ENCODE data around the gene ENTHD1. TPM values are rescaled to one million over a fixed set of nuclear protein-coding genes. Genes with fewer than 3 reads are reported as not detected.

The ENTHD1 gene
- total RNA-seq, 1 donor from 2014 or later = not detected

DNA sequence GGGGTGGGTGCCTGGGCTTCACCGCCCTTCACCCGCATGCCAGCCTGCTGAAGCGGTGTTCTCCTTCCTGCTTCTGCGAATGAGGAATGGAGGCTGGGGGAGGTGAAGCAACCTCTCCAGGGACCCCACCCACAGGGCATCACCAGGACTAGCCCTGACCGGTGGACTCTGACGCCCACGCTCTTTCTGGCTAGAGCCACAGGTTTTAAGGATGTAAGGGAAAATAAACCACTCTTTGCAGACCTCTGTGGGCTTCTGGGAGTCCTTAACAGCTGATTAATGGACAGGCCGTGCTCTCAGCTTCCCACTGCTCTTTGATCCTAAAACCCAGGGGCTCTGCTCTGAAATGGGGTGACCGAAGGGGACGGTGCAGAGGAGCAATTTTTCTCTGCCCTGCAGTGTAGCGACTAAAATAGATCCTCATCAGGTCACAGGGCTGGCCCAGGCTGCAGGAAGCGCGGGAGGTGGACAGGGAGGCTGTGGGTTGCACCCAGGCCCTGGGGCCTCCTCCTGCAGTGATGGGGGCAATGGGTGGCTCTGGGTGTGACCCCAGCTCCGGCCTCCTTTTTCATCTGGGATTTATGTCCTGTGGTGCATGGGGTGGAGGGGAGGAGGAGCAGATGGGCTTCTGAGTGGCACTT, 195.7 kb downstream of the ENTHD1 start:
- Mint-ChIP-seq H3K4me1 (ENCODE audit: low read depth, unreplicated experiment) (peaks cover 3% of the 10 kb centered on the region), H3K27me3 (ENCODE audit: unreplicated experiment) (peaks cover 2% of the 10 kb centered on the region), H3K9me3 (ENCODE audit: unreplicated experiment) (peaks cover 8% of the 10 kb centered on the region), H3K27ac (ENCODE audit: unreplicated experiment) (no peak overlapping the region), H3K36me3 (ENCODE audit: unreplicated experiment) (no peaks in the 10 kb centered on the region), H3K4me3 (ENCODE audit: unreplicated experiment) (no peak overlapping the region)
- TF ChIP-seq, protein P1, sequence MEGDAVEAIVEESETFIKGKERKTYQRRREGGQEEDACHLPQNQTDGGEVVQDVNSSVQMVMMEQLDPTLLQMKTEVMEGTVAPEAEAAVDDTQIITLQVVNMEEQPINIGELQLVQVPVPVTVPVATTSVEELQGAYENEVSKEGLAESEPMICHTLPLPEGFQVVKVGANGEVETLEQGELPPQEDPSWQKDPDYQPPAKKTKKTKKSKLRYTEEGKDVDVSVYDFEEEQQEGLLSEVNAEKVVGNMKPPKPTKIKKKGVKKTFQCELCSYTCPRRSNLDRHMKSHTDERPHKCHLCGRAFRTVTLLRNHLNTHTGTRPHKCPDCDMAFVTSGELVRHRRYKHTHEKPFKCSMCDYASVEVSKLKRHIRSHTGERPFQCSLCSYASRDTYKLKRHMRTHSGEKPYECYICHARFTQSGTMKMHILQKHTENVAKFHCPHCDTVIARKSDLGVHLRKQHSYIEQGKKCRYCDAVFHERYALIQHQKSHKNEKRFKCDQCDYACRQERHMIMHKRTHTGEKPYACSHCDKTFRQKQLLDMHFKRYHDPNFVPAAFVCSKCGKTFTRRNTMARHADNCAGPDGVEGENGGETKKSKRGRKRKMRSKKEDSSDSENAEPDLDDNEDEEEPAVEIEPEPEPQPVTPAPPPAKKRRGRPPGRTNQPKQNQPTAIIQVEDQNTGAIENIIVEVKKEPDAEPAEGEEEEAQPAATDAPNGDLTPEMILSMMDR (IDR thresholded peaks at IDR 0.05; ENCODE audit: partially characterized antibody, unreplicated experiment) = no peak
- no peak for DNase-seq

DNA sequence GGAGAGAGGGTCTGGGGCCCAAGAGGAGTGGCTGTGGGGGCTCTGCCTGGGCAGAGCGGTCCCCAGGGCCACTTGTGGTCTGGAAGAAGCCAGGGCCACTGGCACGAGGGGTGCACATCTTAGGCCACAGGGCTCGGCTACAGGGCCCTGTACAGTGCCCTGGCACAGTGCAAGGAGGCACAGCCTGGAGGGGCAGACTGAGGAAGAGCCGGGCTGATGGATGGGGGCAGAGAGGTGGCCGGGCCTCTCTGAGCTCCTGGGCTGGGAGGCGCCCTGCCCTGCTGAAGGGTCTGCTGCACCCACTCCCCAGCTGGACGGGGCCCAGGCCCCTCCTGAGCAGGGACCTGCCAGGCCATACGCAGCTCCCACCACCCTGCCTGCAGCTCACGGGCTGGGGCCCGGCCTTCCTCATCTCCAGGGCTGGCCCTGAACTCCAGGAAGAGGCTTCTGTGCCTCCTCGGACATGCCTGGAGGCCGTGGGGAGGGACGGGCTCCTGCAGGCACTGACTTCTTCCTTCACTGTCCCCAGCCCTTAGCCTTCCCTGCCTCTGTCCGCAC, 199.5 kb downstream of the ENTHD1 start:
- H3K36me3 Mint-ChIP-seq (ENCODE audit: unreplicated experiment) = no peaks in the 10 kb centered on the region
- H3K27ac Mint-ChIP-seq (ENCODE audit: unreplicated experiment) = no peak overlapping the region
- no peak overlapping the region for H3K4me3 Mint-ChIP-seq (ENCODE audit: unreplicated experiment)
- DNase-seq = no peak
- peaks cover 2% of the 10 kb centered on the region for H3K27me3 Mint-ChIP-seq (ENCODE audit: unreplicated experiment)
- TF ChIP-seq, protein P1 (IDR thresholded peaks at IDR 0.05; ENCODE audit: partially characterized antibody, unreplicated experiment) = no peak
- H3K4me1 Mint-ChIP-seq (ENCODE audit: low read depth, unreplicated experiment) = peaks cover 4% of the 10 kb centered on the region
- H3K9me3 Mint-ChIP-seq (ENCODE audit: unreplicated experiment) = peaks cover 8% of the 10 kb centered on the region

Other genes with a start within 250 kb of the ENTHD1 start
- gene GRAP2, start 7.3 kb upstream of the ENTHD1 start, total RNA-seq (ENCODE audit: unreplicated experiment) = not detected
- gene TMA7B, start 66.6 kb upstream of the ENTHD1 start, total RNA-seq (ENCODE audit: unreplicated experiment) = not detected
- 1.1 TPM for gene FAM83F, start 101.2 kb upstream of the ENTHD1 start, total RNA-seq (ENCODE audit: unreplicated experiment)

Measured in glutamatergic neuron (in vitro differentiated cells).